ENCODE results near the gene WDR6.

The WDR6 gene, protein sequence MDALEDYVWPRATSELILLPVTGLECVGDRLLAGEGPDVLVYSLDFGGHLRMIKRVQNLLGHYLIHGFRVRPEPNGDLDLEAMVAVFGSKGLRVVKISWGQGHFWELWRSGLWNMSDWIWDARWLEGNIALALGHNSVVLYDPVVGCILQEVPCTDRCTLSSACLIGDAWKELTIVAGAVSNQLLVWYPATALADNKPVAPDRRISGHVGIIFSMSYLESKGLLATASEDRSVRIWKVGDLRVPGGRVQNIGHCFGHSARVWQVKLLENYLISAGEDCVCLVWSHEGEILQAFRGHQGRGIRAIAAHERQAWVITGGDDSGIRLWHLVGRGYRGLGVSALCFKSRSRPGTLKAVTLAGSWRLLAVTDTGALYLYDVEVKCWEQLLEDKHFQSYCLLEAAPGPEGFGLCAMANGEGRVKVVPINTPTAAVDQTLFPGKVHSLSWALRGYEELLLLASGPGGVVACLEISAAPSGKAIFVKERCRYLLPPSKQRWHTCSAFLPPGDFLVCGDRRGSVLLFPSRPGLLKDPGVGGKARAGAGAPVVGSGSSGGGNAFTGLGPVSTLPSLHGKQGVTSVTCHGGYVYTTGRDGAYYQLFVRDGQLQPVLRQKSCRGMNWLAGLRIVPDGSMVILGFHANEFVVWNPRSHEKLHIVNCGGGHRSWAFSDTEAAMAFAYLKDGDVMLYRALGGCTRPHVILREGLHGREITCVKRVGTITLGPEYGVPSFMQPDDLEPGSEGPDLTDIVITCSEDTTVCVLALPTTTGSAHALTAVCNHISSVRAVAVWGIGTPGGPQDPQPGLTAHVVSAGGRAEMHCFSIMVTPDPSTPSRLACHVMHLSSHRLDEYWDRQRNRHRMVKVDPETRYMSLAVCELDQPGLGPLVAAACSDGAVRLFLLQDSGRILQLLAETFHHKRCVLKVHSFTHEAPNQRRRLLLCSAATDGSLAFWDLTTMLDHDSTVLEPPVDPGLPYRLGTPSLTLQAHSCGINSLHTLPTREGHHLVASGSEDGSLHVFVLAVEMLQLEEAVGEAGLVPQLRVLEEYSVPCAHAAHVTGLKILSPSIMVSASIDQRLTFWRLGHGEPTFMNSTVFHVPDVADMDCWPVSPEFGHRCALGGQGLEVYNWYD

DNA sequence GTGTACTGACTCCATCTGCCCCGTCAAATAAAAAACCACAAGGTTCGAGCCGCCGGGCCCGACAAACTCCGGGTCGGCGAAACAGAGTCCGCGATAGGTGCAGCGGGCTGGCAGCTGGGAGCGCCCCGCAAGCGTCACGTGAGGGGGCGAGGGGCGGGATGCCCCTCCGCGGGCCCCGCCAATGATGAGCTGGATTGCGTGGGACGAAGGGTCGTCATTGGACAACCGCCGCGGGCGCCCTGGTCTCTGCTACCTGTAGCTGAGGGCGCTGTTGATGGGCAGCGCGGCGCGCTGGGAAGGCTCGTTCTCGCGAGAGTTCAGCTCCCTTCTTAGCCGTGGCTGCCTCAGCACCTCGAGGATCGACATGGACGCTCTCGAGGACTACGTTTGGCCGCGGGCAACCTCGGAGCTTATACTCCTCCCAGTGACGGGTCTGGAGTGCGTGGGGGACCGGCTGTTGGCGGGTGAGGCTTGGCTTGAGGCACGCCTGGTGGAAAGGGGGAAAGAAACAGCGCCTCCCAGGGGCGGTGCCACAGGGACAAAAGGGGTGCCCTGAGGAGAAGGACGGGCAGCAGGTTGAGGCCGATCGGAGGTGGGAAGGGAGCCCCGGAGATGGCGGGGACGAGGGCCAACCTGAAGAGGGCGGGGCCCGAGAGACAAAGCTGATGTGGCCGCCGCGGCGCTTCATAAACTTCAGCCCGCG, at the start of gene WDR6:
TSS of gene WDR6 (plus strand) at position 324 of the 703 bp plus-strand sequence. CDS start at position 365, 41 bp downstream.
- peak; percentile 93 for ATAC-seq
- TF ChIP-seq GLIS3 (CRISPR knock-in tag; IDR thresholded peaks at IDR 0.05) (no peak), BACH2 (CRISPR knock-in tag; IDR thresholded peaks at IDR 0.05; ENCODE audit: borderline replicate concordance) (no peak), SNAI2 (CRISPR knock-in tag; IDR thresholded peaks at IDR 0.05) (no peak), ZNF565 (CRISPR knock-in tag; conservative IDR thresholded peaks at IDR 0.05; ENCODE audit: low read depth) (no peak), ZNF8 (CRISPR knock-in tag; IDR thresholded peaks at IDR 0.05) (no peak), PPARA (CRISPR knock-in tag; IDR thresholded peaks at IDR 0.05; ENCODE audit: borderline replicate concordance) (no peak), ZFP3 (CRISPR knock-in tag; IDR thresholded peaks at IDR 0.05) (no peak), OSR1 (CRISPR knock-in tag; IDR thresholded peaks at IDR 0.05) (no peak), ARNTL (CRISPR knock-in tag; IDR thresholded peaks at IDR 0.05; ENCODE audit: borderline replicate concordance, low read depth) (no peak), TOX (CRISPR knock-in tag; IDR thresholded peaks at IDR 0.05; ENCODE audit: borderline replicate concordance) (no peak), ISL1 (CRISPR knock-in tag; IDR thresholded peaks at IDR 0.05) (no peak), CSDC2 (CRISPR knock-in tag; IDR thresholded peaks at IDR 0.05) (no peak), TCF4 (CRISPR knock-in tag; IDR thresholded peaks at IDR 0.05; ENCODE audit: borderline replicate concordance) (no peak)
- TF ChIP-seq, protein P1, sequence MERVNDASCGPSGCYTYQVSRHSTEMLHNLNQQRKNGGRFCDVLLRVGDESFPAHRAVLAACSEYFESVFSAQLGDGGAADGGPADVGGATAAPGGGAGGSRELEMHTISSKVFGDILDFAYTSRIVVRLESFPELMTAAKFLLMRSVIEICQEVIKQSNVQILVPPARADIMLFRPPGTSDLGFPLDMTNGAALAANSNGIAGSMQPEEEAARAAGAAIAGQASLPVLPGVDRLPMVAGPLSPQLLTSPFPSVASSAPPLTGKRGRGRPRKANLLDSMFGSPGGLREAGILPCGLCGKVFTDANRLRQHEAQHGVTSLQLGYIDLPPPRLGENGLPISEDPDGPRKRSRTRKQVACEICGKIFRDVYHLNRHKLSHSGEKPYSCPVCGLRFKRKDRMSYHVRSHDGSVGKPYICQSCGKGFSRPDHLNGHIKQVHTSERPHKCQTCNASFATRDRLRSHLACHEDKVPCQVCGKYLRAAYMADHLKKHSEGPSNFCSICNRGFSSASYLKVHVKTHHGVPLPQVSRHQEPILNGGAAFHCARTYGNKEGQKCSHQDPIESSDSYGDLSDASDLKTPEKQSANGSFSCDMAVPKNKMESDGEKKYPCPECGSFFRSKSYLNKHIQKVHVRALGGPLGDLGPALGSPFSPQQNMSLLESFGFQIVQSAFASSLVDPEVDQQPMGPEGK (CRISPR knock-in tag; IDR thresholded peaks at IDR 0.05; ENCODE audit: borderline replicate concordance), result no peak
- TF ChIP-seq, protein P2, sequence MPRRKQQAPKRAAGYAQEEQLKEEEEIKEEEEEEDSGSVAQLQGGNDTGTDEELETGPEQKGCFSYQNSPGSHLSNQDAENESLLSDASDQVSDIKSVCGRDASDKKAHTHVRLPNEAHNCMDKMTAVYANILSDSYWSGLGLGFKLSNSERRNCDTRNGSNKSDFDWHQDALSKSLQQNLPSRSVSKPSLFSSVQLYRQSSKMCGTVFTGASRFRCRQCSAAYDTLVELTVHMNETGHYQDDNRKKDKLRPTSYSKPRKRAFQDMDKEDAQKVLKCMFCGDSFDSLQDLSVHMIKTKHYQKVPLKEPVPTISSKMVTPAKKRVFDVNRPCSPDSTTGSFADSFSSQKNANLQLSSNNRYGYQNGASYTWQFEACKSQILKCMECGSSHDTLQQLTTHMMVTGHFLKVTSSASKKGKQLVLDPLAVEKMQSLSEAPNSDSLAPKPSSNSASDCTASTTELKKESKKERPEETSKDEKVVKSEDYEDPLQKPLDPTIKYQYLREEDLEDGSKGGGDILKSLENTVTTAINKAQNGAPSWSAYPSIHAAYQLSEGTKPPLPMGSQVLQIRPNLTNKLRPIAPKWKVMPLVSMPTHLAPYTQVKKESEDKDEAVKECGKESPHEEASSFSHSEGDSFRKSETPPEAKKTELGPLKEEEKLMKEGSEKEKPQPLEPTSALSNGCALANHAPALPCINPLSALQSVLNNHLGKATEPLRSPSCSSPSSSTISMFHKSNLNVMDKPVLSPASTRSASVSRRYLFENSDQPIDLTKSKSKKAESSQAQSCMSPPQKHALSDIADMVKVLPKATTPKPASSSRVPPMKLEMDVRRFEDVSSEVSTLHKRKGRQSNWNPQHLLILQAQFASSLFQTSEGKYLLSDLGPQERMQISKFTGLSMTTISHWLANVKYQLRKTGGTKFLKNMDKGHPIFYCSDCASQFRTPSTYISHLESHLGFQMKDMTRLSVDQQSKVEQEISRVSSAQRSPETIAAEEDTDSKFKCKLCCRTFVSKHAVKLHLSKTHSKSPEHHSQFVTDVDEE (CRISPR knock-in tag; IDR thresholded peaks at IDR 0.05), result no peak
- TF ChIP-seq, protein P3, sequence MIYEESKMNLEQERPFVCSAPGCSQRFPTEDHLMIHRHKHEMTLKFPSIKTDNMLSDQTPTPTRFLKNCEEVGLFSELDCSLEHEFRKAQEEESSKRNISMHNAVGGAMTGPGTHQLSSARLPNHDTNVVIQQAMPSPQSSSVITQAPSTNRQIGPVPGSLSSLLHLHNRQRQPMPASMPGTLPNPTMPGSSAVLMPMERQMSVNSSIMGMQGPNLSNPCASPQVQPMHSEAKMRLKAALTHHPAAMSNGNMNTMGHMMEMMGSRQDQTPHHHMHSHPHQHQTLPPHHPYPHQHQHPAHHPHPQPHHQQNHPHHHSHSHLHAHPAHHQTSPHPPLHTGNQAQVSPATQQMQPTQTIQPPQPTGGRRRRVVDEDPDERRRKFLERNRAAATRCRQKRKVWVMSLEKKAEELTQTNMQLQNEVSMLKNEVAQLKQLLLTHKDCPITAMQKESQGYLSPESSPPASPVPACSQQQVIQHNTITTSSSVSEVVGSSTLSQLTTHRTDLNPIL (CRISPR knock-in tag; IDR thresholded peaks at IDR 0.05; ENCODE audit: low read depth), result no peak
- TF ChIP-seq, protein P4, sequence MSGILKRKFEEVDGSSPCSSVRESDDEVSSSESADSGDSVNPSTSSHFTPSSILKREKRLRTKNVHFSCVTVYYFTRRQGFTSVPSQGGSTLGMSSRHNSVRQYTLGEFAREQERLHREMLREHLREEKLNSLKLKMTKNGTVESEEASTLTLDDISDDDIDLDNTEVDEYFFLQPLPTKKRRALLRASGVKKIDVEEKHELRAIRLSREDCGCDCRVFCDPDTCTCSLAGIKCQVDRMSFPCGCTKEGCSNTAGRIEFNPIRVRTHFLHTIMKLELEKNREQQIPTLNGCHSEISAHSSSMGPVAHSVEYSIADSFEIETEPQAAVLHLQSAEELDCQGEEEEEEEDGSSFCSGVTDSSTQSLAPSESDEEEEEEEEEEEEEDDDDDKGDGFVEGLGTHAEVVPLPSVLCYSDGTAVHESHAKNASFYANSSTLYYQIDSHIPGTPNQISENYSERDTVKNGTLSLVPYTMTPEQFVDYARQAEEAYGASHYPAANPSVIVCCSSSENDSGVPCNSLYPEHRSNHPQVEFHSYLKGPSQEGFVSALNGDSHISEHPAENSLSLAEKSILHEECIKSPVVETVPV (CRISPR knock-in tag; IDR thresholded peaks at IDR 0.05), result no peak

DNA sequence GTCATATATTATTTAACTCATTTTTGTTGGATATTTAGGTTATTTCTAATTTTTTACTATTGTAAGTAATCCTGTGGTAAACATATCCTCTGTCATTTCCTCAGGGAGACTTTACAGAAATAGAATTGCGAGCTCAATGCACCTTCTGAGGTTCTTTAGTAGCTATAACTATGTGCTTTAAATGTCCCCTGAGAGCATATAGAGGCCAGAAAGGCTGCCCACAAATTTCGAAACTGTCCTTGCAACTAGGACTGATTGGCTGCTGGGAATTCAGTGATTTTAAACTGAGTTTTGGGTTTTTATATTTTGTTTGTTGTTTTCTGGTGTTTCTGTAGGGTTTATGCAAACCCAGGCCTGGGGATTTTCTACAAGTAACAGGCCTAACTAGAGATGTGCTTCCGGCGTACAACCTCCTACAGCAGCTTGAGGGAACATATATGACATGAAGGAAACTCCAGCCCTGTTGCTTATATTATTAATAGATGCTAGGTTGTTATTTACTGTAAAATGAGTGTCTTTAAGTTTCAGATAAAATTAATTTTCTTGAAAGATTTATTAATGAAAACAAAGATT, 46.3 kb upstream of the WDR6 start:
- TF ChIP-seq TOX (CRISPR knock-in tag; IDR thresholded peaks at IDR 0.05; ENCODE audit: borderline replicate concordance) (no peak), CSDC2 (CRISPR knock-in tag; IDR thresholded peaks at IDR 0.05) (no peak)
- ATAC-seq, result no peak

DNA sequence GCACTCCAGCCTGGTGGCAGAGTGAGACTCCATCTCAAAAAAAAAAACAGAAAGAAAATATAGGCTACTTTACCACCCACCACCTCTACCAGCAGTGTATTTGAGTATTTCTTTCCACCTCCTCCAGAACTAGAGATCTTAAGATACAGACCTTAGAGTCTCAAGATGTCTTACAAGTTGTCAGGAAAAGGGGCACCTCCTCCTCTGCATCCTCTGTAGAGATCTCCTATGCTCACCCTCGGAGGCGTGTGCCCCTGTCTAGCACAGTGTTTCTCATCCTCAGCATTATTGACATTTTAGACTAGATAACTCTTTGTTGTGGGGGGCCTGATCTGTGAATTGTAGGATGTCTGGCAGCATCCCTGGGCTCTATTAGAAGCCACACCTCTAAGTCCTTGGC, 44.9 kb upstream of the WDR6 start:
- TF ChIP-seq TOX (CRISPR knock-in tag; IDR thresholded peaks at IDR 0.05; ENCODE audit: borderline replicate concordance) (no peak), ZNF565 (CRISPR knock-in tag; conservative IDR thresholded peaks at IDR 0.05; ENCODE audit: low read depth) (no peak), RARB (CRISPR knock-in tag; IDR thresholded peaks at IDR 0.05) (no peak), BACH2 (CRISPR knock-in tag; IDR thresholded peaks at IDR 0.05; ENCODE audit: borderline replicate concordance) (no peak), ZFP3 (CRISPR knock-in tag; IDR thresholded peaks at IDR 0.05) (no peak), CSDC2 (CRISPR knock-in tag; IDR thresholded peaks at IDR 0.05) (no peak), PPARA (CRISPR knock-in tag; IDR thresholded peaks at IDR 0.05; ENCODE audit: borderline replicate concordance) (no peak)
- TF ChIP-seq, protein P1 (CRISPR knock-in tag; IDR thresholded peaks at IDR 0.05; ENCODE audit: borderline replicate concordance), result no peak
- ATAC-seq, result no peak

Measured in SK-N-SH treated with all-trans-retinoic acid at 6 μM for 48 hours (cell line).